Keratinocyte (primary cell): ENCODE measurements around the gene TCHH. TPM values are rescaled to one million over a fixed set of nuclear protein-coding genes. Genes with fewer than 3 reads are reported as not detected.
A peak's percentile ranks its signal among the peaks of the same experiment; 100 is the strongest.

Source experiments
- DNase-seq: peaks from one replicate; pipeline ENCODE4 v3.0.0-alpha.2; 2011; ENCODE audit warnings: low read depth, missing footprints, low spot score
- FAIRE-seq: peaks from 2 replicates; lab custom pipeline; 2011; peaks lifted over from hg19 to GRCh38; lab: Jason Lieb, UNC
- H2AFZ ChIP-seq: 2 replicates; pipeline ENCODE4 v1.6.0; 2012; ENCODE audit warnings: low read length, control low read depth, inconsistent platforms; ENCODE audit not compliant: control insufficient read depth
- H3K27ac ChIP-seq: 2 replicates; pipeline ENCODE4 v1.5.1; 2011; ENCODE audit warnings: low read length; ENCODE audit not compliant: control insufficient read depth, insufficient read depth
- H3K27me3 ChIP-seq: 3 replicates; pipeline ENCODE4 v1.6.0; 2011; ENCODE audit warnings: low read length; ENCODE audit not compliant: control insufficient read depth, insufficient read depth; ENCODE audit errors: extremely low read depth
- H3K36me3 ChIP-seq, 2 experiments: 2 replicates in 1 of 2; 3 replicates in 1 of 2; pipeline ENCODE4 v1.5.1; 2011; ENCODE audit warnings: low read length in 2 of 2, mild to moderate bottlenecking in 1 of 2; ENCODE audit not compliant: control insufficient read depth in 2 of 2, insufficient read depth in 2 of 2; ENCODE audit errors: extremely low read depth in 1 of 2
- H3K4me1 ChIP-seq: 3 replicates; pipeline ENCODE4 v1.5.1; 2011; ENCODE audit warnings: low read length; ENCODE audit not compliant: control insufficient read depth, insufficient read depth; ENCODE audit errors: extremely low read depth
- H3K4me2 ChIP-seq: 3 replicates; pipeline ENCODE4 v1.6.0; 2011; ENCODE audit warnings: low read depth, low read length; ENCODE audit not compliant: control insufficient read depth, insufficient read depth; ENCODE audit errors: extremely low read depth
- H3K4me3 ChIP-seq, 3 experiments: fragments of 200-600 bp in 1 of 3; sonication (generic) in 1 of 3; 2 replicates in 2 of 3; 3 replicates in 1 of 3; pipeline ENCODE4 v1.5.1; 2011 to 2016; ENCODE audit warnings: low read length in 3 of 3, mild to moderate bottlenecking in 3 of 3, control low read depth in 2 of 3, inconsistent platforms in 1 of 3, low read depth in 1 of 3, mixed read lengths in 1 of 3, mixed run types in 1 of 3, moderate library complexity in 1 of 3; ENCODE audit not compliant: control insufficient read depth in 2 of 3, insufficient read depth in 2 of 3; ENCODE audit errors: extremely low read depth in 1 of 3
- H3K79me2 ChIP-seq: 2 replicates; pipeline ENCODE4 v1.6.0; 2012; ENCODE audit warnings: low read length; ENCODE audit not compliant: control insufficient read depth, insufficient read depth
- H3K9ac ChIP-seq: 3 replicates; pipeline ENCODE4 v1.6.0; 2011; ENCODE audit warnings: low read length; ENCODE audit not compliant: control insufficient read depth, insufficient read depth; ENCODE audit errors: extremely low read depth
- H3K9me1 ChIP-seq: 3 replicates; pipeline ENCODE4 v1.6.0; 2011; ENCODE audit warnings: low read length; ENCODE audit not compliant: control insufficient read depth, insufficient read depth; ENCODE audit errors: extremely low read depth
- H3K9me3 ChIP-seq: 2 replicates; pipeline ENCODE4 v1.5.1; 2012; ENCODE audit warnings: low read depth, low read length; ENCODE audit not compliant: control insufficient read depth
- H4K20me1 ChIP-seq: 3 replicates; pipeline ENCODE4 v1.6.0; 2011; ENCODE audit warnings: low read length; ENCODE audit not compliant: control insufficient read depth, insufficient read depth; ENCODE audit errors: extremely low read depth
- CTCF ChIP-seq, 3 experiments: IDR thresholded peaks in 1 of 3; conservative IDR thresholded peaks in 1 of 3; optimal IDR thresholded peaks in 1 of 3; 2 replicates in 2 of 3; 3 replicates in 1 of 3; pipeline versions ENCODE3 to v1.5.1; 2011; ENCODE audit warnings: low read length in 3 of 3, mild to moderate bottlenecking in 3 of 3, moderate library complexity in 2 of 3, control low read depth in 1 of 3, inconsistent platforms in 1 of 3; ENCODE audit not compliant: insufficient read depth in 2 of 3; ENCODE audit errors: extremely low read depth in 1 of 3
- EZH2 ChIP-seq: IDR thresholded peaks from one replicate; pipeline ENCODE4 v1.6.1; 2012; ENCODE audit warnings: inconsistent platforms, mild to moderate bottlenecking, low read length, moderate library complexity
- dilution Hi-C: fragments of 300-500 bp; cut with MboI; formaldehyde crosslinking; loops from one replicate; pipeline ENCODE4 v1.7.0; 2020; ENCODE audit warnings: low sequenced_read_pairs; ENCODE audit not compliant: extremely low pct_ligation_motif_present
- polyA plus RNA-seq, 5 experiments: library from polyadenylated mRNA; depleted of rRNA in 3 of 5; stranded (reverse) in 3 of 5; stranded (forward) in 1 of 5; unstranded in 1 of 5; fragments of >200 nt; gene quantifications; 1 replicate in 1 of 5; 2 replicates in 3 of 5; 3 replicates in 1 of 5; pipeline versions ENCODE4 v1.2.1 to v1.2.3, GENCODE V29; 2011 to 2012; ENCODE audit warnings: missing spikeins in 2 of 5, low read depth in 1 of 5, low replicate concordance in 1 of 5

The TCHH gene
- polyA plus RNA-seq, 1 donor (not counting 4 experiments of a cell fraction or from before 2014, with no cell fraction given) = 0.25 TPM

DNA sequence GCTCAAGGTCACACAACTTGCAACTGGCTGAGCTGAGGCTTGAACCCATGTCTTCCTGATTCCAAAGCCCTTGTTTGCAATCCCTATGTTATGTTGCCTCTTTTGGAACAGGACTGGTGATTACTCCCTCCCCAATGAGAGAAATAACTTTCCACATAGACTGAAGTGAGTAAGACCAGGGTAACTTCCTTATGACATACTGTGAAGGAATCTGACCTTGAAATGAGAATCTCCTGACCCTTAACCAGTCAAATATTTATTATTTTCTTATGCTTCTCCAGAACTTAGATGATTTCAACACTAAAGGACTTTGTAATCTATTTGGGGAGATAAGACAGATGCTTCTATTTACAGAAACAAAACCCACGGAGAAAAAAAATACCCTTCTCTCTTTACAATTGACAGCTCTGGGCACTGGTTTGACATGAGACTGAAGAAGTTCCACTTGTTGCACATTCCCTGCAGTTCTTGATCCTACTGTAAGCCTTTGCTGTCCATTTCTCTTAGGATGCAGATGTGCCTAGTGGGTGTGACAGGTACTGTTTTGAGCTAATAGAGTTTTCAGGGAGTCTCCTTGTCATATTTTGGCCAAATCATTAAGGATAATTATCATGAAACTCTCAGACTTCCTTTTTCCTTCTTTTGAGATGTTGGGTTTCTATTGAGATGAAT lies 47.7 kb upstream of the TCHH start:
- Histone ChIP-seq H3K27me3 (no peaks in the 10 kb centered on the region), H3K27ac (peak overlapping the region; percentile 42), H3K9me1 (no peaks in the 10 kb centered on the region), H3K4me1 (peaks cover 39% of the 10 kb centered on the region), H3K9me3 (no peaks in the 10 kb centered on the region), H3K79me2 (no peaks in the 10 kb centered on the region), H4K20me1 (no peaks in the 10 kb centered on the region), H2AFZ (no peak overlapping the region), H3K4me2 (peak overlapping the region; percentile 14), H3K9ac (no peak overlapping the region), H3K36me3 (no peaks in the 10 kb centered on the region), H3K4me3 (no peak overlapping the region)
- FAIRE-seq = peak; percentile 81
- TF ChIP-seq EZH2 = no peak
- TF ChIP-seq CTCF (optimal IDR thresholded peaks at IDR 0.05 in 1 of 3, IDR thresholded peaks at IDR 0.05 in 1 of 3, conservative IDR thresholded peaks at IDR 0.05 in 1 of 3; ENCODE audit: extremely low read depth in 1 of 3, insufficient read depth in 2 of 3, low read length in 3 of 3) = peak in 1 of 3 experiments; percentile 8
- DNase-seq = no peak
- dilution Hi-C loops = no loop called here

DNA sequence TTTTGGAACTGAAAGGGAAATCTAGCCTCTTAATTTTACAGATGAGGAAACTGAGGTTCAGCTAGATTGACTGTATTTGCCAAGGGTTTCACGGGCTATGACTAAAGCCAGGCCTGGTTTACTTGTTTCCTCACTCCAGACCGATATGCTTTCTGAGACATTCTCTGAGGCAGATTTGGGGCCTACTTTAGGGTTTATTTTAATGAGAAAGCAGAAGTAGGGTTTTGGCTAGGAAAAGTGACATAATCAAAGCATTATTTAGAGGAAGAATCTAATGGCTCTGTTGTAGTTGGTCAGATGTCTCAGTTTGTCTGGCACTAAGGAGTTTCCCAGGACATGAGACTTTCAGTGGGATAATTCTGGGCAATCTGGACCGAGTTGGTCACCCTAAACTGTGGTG lies 45.3 kb upstream of the TCHH start:
- H3K9me1 ChIP-seq = no peaks in the 10 kb centered on the region
- no peak overlapping the region for H3K9ac ChIP-seq
- H3K36me3 ChIP-seq = no peaks in the 10 kb centered on the region
- H3K79me2 ChIP-seq = no peaks in the 10 kb centered on the region
- H3K27ac ChIP-seq = no peak overlapping the region
- H2AFZ ChIP-seq = no peak overlapping the region
- no peak for TF ChIP-seq EZH2
- no peak for TF ChIP-seq CTCF (optimal IDR thresholded peaks at IDR 0.05 in 1 of 3, IDR thresholded peaks at IDR 0.05 in 1 of 3, conservative IDR thresholded peaks at IDR 0.05 in 1 of 3; ENCODE audit: extremely low read depth in 1 of 3, insufficient read depth in 2 of 3, low read length in 3 of 3)
- DNase-seq (no peak), FAIRE-seq (no peak)
- H3K27me3 ChIP-seq = no peaks in the 10 kb centered on the region
- dilution Hi-C loops = no loop called here
- H3K4me3 ChIP-seq = no peak overlapping the region
- H3K4me1 ChIP-seq = peaks cover 26% of the 10 kb centered on the region
- H3K9me3 ChIP-seq = no peaks in the 10 kb centered on the region
- H3K4me2 ChIP-seq = no peak overlapping the region
- H4K20me1 ChIP-seq = no peaks in the 10 kb centered on the region
